ENCODE data around the gene NUDT9. TPM values are rescaled to one million over a fixed set of nuclear protein-coding genes. Genes with fewer than 3 reads are reported as not detected.

The NUDT9 gene
- total and polyA plus RNA-seq, 7 donors: 20.5 to 43.3 (median 33.3) TPM

GRCh38 chr4:87497159-87497558 lies 74.8 kb downstream of the NUDT9 start:
- no peak for DNase-seq
- no peaks in the 10 kb centered on the region for H3K27me3 ChIP-seq (ENCODE audit: insufficient read depth in 3 of 3, low read length in 2 of 3)
- ATAC-seq: no peak
- H3K9me3 ChIP-seq: no peaks in the 10 kb centered on the region
- peaks cover 3 to 20% of the 10 kb centered on the region in 2 donors for H3K36me3 ChIP-seq (ENCODE audit: insufficient read depth in 1 of 2, low read depth in 1 of 2)
- TF ChIP-seq CTCF (IDR thresholded peaks at IDR 0.05): peak; percentile 7
- H3K4me3 ChIP-seq: no peak overlapping the region
- no peak overlapping the region for H3K27ac ChIP-seq
- 90 to 93% (median 92%) methylated on average over 2 of the region's 2 CpGs for WGBS, 3 donors
- peaks cover 6% of the 10 kb centered on the region for H3K4me1 ChIP-seq
- intact Hi-C loops (cut with DNase I): no loop called here

GRCh38 chr4:87497578-87497977 lies 75.2 kb downstream of the NUDT9 start:
- ATAC-seq: peak in 1 of 4 donors; percentile 30
- H3K4me3 ChIP-seq: no peak overlapping the region
- 50 to 68% (median 59%) methylated on average over 3 of the region's 3 CpGs for WGBS, 3 donors
- no peaks in the 10 kb centered on the region for H3K9me3 ChIP-seq
- intact Hi-C loops (cut with DNase I): no loop called here
- no peak for DNase-seq
- H3K27me3 ChIP-seq (ENCODE audit: insufficient read depth in 3 of 3, low read length in 2 of 3): no peaks in the 10 kb centered on the region
- TF ChIP-seq CTCF (IDR thresholded peaks at IDR 0.05): no peak
- peaks cover 3 to 20% of the 10 kb centered on the region in 2 donors for H3K36me3 ChIP-seq (ENCODE audit: insufficient read depth in 1 of 2, low read depth in 1 of 2)
- H3K4me1 ChIP-seq: peaks cover 6% of the 10 kb centered on the region
- peak overlapping the region; percentile 39 for H3K27ac ChIP-seq

- H3K36me3 ChIP-seq (ENCODE audit: insufficient read depth in 1 of 2, low read depth in 1 of 2): peaks cover 3 to 19% of the 10 kb centered on the region in 2 donors
- peak overlapping the region; percentile 39 for H3K27ac ChIP-seq
- no peak overlapping the region for H3K4me3 ChIP-seq
- no peaks in the 10 kb centered on the region for H3K27me3 ChIP-seq (ENCODE audit: insufficient read depth in 3 of 3, low read length in 2 of 3)
- H3K9me3 ChIP-seq: no peaks in the 10 kb centered on the region
- WGBS, 3 donors: 15 to 24% (median 17%) methylated on average over 5 of the region's 5 CpGs
- intact Hi-C loops (cut with DNase I): no loop called here
- DNase-seq (no peak), ATAC-seq (peak in 1 of 4 donors; percentile 13)
- no peak for TF ChIP-seq CTCF (IDR thresholded peaks at IDR 0.05)
- H3K4me1 ChIP-seq: no peaks in the 10 kb centered on the region
Observed at GRCh38 chr4:87498446-87498900, 76.1 kb downstream of the NUDT9 start.

- Histone ChIP-seq H3K4me1 (no peaks in the 10 kb centered on the region), H3K27ac (no peak overlapping the region), H3K9me3 (no peaks in the 10 kb centered on the region), H3K4me3 (no peak overlapping the region), H3K36me3 (ENCODE audit: insufficient read depth in 1 of 2, low read depth in 1 of 2) (peaks cover 0 to 8% of the 10 kb centered on the region in 2 donors), H3K27me3 (ENCODE audit: insufficient read depth in 3 of 3, low read length in 2 of 3) (no peaks in the 10 kb centered on the region)
- intact Hi-C loops (cut with DNase I): no loop called here
- no peak for DNase-seq
- 49 to 66% (median 56%) methylated on average over 7 of the region's 7 CpGs for WGBS, 3 donors
- TF ChIP-seq CTCF (IDR thresholded peaks at IDR 0.05): no peak
- ATAC-seq: no peak
Observed at GRCh38 chr4:87499403-87500091, 77.2 kb downstream of the NUDT9 start.

- DNase-seq: no peak
- TF ChIP-seq CTCF (IDR thresholded peaks at IDR 0.05): no peak
Observed at GRCh38 chr4:87500092-87500462, 77.7 kb downstream of the NUDT9 start.

More at GRCh38 chr4:87500092-87500462, 77.7 kb downstream of the NUDT9 start:
- Histone ChIP-seq H3K4me1 (no peaks in the 10 kb centered on the region), H3K9me3 (no peaks in the 10 kb centered on the region), H3K27me3 (ENCODE audit: insufficient read depth in 3 of 3, low read length in 2 of 3) (no peaks in the 10 kb centered on the region), H3K36me3 (ENCODE audit: insufficient read depth in 1 of 2, low read depth in 1 of 2) (peaks cover 0 to 4% of the 10 kb centered on the region in 2 donors), H3K4me3 (no peak overlapping the region), H3K27ac (no peak overlapping the region)
- ATAC-seq: no peak
- intact Hi-C loops (cut with DNase I): no loop called here
- 38 to 58% (median 57%) methylated on average over 4 of the region's 4 CpGs for WGBS, 3 donors
